HCT116 (cell line): ENCODE results near the gene FMC1. TPM values are rescaled to one million over a fixed set of nuclear protein-coding genes. Genes with fewer than 3 reads are reported as not detected.
A peak's percentile ranks its signal among the peaks of the same experiment; 100 is the strongest.

Source experiments
- ATAC-seq: fragments of 200-7000 bp; cut with Tn5 transposase; 2 replicates; pipeline ENCODE4 v1.9.1; 2020; ENCODE audit warnings: mild to moderate bottlenecking, moderate library complexity
- BruUV-seq: library from RNA; stranded (reverse); fragments of 400-500 nt; replicated peaks from 2 replicates; lab custom pipeline; 2021; lab: Mats Ljungman, UMichigan
- CTCF ChIA-PET: fragments of 300-600 bp; sonication (Branson Sonifier 250); formaldehyde crosslinking; loops from one replicate; lab custom pipeline; 2021; ENCODE audit warnings: antibody characterized with exemption; lab: Charles Lee
- POLR2A ChIA-PET: fragments of 300-600, 350-600 bp; sonication (Branson Sonifier 250); formaldehyde crosslinking; loops from one replicate; lab custom pipeline; 2021; ENCODE audit warnings: antibody characterized with exemption; lab: Charles Lee
- RAD21 ChIA-PET, 2 experiments: fragments of 300-600 bp; sonication (Branson Sonifier 250); formaldehyde crosslinking; loops; one replicate each; lab custom pipeline; 2023; ENCODE audit warnings: low total read pairs in 2 of 2; ENCODE audit not compliant: uncharacterized antibody in 2 of 2, unreplicated experiment in 2 of 2, low non-redundant PET in 1 of 2; lab: Charles Lee
- DNase-seq: peaks from one replicate; pipeline ENCODE4 v3.0.0-alpha.2; 2010; ENCODE audit warnings: low read depth, low spot score
- H2AFZ ChIP-seq: fragments of 200-600 bp; shearing (Covaris generic), sonication (generic); 2 replicates; pipeline ENCODE4 v1.6.1; 2017; ENCODE audit warnings: low read depth, mixed run types, mixed read lengths, antibody characterized with exemption, low read length; ENCODE audit not compliant: poor library complexity, severe bottlenecking
- H3K27ac ChIP-seq: 2 replicates; pipeline ENCODE4 v1.5.1; 2012; ENCODE audit warnings: low read depth, low read length
- H3K27me3 ChIP-seq: fragments of 200-600 bp; sonication (generic); 2 replicates; pipeline ENCODE4 v1.6.1; 2016; ENCODE audit warnings: mixed run types, low read length, mixed read lengths; ENCODE audit not compliant: insufficient read depth
- H3K36me3 ChIP-seq, 2 experiments: fragments of 200-500 bp in 1 of 2; fragments of 200-600 bp in 1 of 2; sonication (Bioruptor generic) in 1 of 2; sonication (generic) in 1 of 2; 2 replicates each; pipeline versions ENCODE4 v1.5.1 to v1.6.1; 2014 to 2016; ENCODE audit warnings: low read length in 2 of 2, inconsistent platforms in 1 of 2, mixed read lengths in 1 of 2, mixed run types in 1 of 2; ENCODE audit not compliant: insufficient read depth in 2 of 2, control insufficient read depth in 1 of 2
- H3K4me1 ChIP-seq, 2 experiments: fragments of 200-600 bp in 1 of 2; sonication (generic) in 1 of 2; 2 replicates each; pipeline versions ENCODE4 v1.5.1 to v1.6.1; 2012 to 2017; ENCODE audit warnings: low read length in 2 of 2, inconsistent platforms in 1 of 2, mild to moderate bottlenecking in 1 of 2, mixed read lengths in 1 of 2, mixed run types in 1 of 2, moderate library complexity in 1 of 2; ENCODE audit not compliant: insufficient read depth in 2 of 2, control insufficient read depth in 1 of 2
- H3K4me2 ChIP-seq: fragments of 200-600 bp; sonication (generic); 2 replicates; pipeline ENCODE4 v1.6.1; 2017; ENCODE audit warnings: mixed run types, low read length, mixed read lengths
- H3K4me3 ChIP-seq, 2 experiments: fragments of 200-600 bp in 1 of 2; sonication (generic) in 1 of 2; replicated peaks in 1 of 2; 2 replicates each; pipeline ENCODE4 v1.5.1; 2011 to 2016; ENCODE audit warnings: low read length in 2 of 2, control low read depth in 1 of 2, low read depth in 1 of 2, mild to moderate bottlenecking in 1 of 2, mixed read lengths in 1 of 2, mixed run types in 1 of 2
- H3K79me2 ChIP-seq: fragments of 200-600 bp; sonication (generic); 2 replicates; pipeline ENCODE4 v1.6.1; 2017; ENCODE audit warnings: mild to moderate bottlenecking, mixed run types, low read length, moderate library complexity, mixed read lengths; ENCODE audit not compliant: insufficient read depth
- H3K9ac ChIP-seq: fragments of 200-600 bp; sonication (generic); 2 replicates; pipeline ENCODE4 v1.6.1; 2016; ENCODE audit warnings: low read length, mixed read lengths
- H3K9me2 ChIP-seq: fragments of 200-600 bp; sonication (generic), shearing (Covaris generic); 2 replicates; pipeline ENCODE4 v1.6.1; 2017; ENCODE audit warnings: mixed run types, mild to moderate bottlenecking, moderate library complexity; ENCODE audit not compliant: insufficient read depth
- H3K9me3 ChIP-seq, 2 experiments: fragments of 200-500 bp in 1 of 2; fragments of 200-600 bp in 1 of 2; sonication (Bioruptor generic) in 1 of 2; sonication (generic) in 1 of 2; 2 replicates each; pipeline ENCODE4 v1.6.1; 2014 to 2017; ENCODE audit warnings: low read length in 2 of 2, mixed read lengths in 2 of 2, inconsistent platforms in 1 of 2, low read depth in 1 of 2, mild to moderate bottlenecking in 1 of 2, mixed run types in 1 of 2, moderate library complexity in 1 of 2; ENCODE audit not compliant: control insufficient read depth in 1 of 2, insufficient read depth in 1 of 2
- H4K20me1 ChIP-seq: fragments of 200-600 bp; sonication (generic), shearing (Covaris generic); 2 replicates; pipeline ENCODE4 v1.6.1; 2017; ENCODE audit warnings: mixed run types, mild to moderate bottlenecking, moderate library complexity; ENCODE audit not compliant: insufficient read depth
- CTCF ChIP-seq, 3 experiments: fragments of 200-600 bp in 1 of 3; sonication (generic) in 1 of 3; IDR thresholded peaks in 2 of 3; conservative IDR thresholded peaks in 1 of 3; 2 replicates each; pipeline ENCODE4 v1.5.1; 2012 to 2017; ENCODE audit warnings: low read depth in 2 of 3, low read length in 2 of 3, antibody characterized with exemption in 1 of 3, borderline replicate concordance in 1 of 3, control low read depth in 1 of 3, mild to moderate bottlenecking in 1 of 3, mixed read lengths in 1 of 3, mixed run types in 1 of 3, moderate library complexity in 1 of 3; ENCODE audit not compliant: insufficient read depth in 1 of 3
- ELF1 ChIP-seq: IDR thresholded peaks from 2 replicates; pipeline ENCODE4 v1.6.1; 2012; ENCODE audit warnings: low read depth, borderline replicate concordance
- EZH2 ChIP-seq: fragments of 200-600 bp; sonication (generic); IDR thresholded peaks from 2 replicates; pipeline ENCODE4 v1.6.1; 2017; ENCODE audit warnings: antibody characterized with exemption, mixed run types
- POLR2AphosphoS5 ChIP-seq: IDR thresholded peaks from 2 replicates; pipeline ENCODE4 v1.6.1; 2011; ENCODE audit warnings: mild to moderate bottlenecking, low read depth, low read length, moderate library complexity
- SP1 ChIP-seq: IDR thresholded peaks from 2 replicates; pipeline ENCODE4 v1.6.1; 2012; ENCODE audit warnings: low read depth
- SRF ChIP-seq: IDR thresholded peaks from 2 replicates; pipeline ENCODE4 v1.6.1; 2012; ENCODE audit warnings: low read depth
- TCF7L2 ChIP-seq: IDR thresholded peaks from 2 replicates; pipeline ENCODE4 v1.7.0; 2011; ENCODE audit warnings: borderline replicate concordance, inconsistent platforms; ENCODE audit not compliant: insufficient read depth, insufficient read length; ENCODE audit errors: extremely low read depth
- ZFX ChIP-seq: fragments of 450-650 bp; IDR thresholded peaks from 2 replicates; pipeline ENCODE4 v1.6.1; 2017
- ZNF274 ChIP-seq: fragments of 200-500 bp; sonication (Bioruptor generic); IDR thresholded peaks from 2 replicates; pipeline ENCODE4 v1.6.1; 2014; ENCODE audit warnings: mild to moderate bottlenecking, low read depth, low read length, inconsistent platforms
- intact Hi-C: fragments of 100-400 bp; cut with micrococcal nuclease; formaldehyde crosslinking; loops from 2 replicates; pipeline ENCODE4 v1.10.0; 2022
- total RNA-seq: library from RNA; stranded (reverse); gene quantifications from one replicate; pipeline ENCODE4 v1.2.1, GENCODE V29; 2021; ENCODE audit not compliant: unreplicated experiment

The FMC1 gene
- total RNA-seq, 1 experiment from 2014 or later: 19.4 TPM

- Histone ChIP-seq H2AFZ (no peak overlapping the region), H3K4me1 (peaks cover 16 to 22% of the 10 kb centered on the region in 2 experiments; a peak in 3 of 4 replicates), H3K79me2 (peaks cover 81% of the 10 kb centered on the region), H3K4me2 (peak overlapping the region; percentile 76), H3K27me3 (no peaks in the 10 kb centered on the region), H4K20me1 (peaks cover 19% of the 10 kb centered on the region; the same call in 1 of the 2 replicates), H3K4me3 (peak overlapping the region; percentile 67 to 91), H3K27ac (peak overlapping the region; percentile 98; the same call in 1 of the 2 replicates), H3K9me2 (no peaks in the 10 kb centered on the region), H3K9ac (peak overlapping the region; percentile 99), H3K36me3 (peaks cover 11 to 13% of the 10 kb centered on the region in 2 experiments), H3K9me3 (no peaks in the 10 kb centered on the region)
- no peak for TF ChIP-seq ELF1
- no peak for TF ChIP-seq EZH2
- no peak for TF ChIP-seq TCF7L2
- no peak for TF ChIP-seq ZFX
- no peak for TF ChIP-seq ZNF274
- no peak for TF ChIP-seq POLR2AphosphoS5
- TF ChIP-seq SRF: no peak
- TF ChIP-seq CTCF (IDR thresholded peaks at IDR 0.05 in 2 of 3, conservative IDR thresholded peaks at IDR 0.05 in 1 of 3; ENCODE audit: borderline replicate concordance in 1 of 3, insufficient read depth in 1 of 3, low read depth in 2 of 3, low read length in 2 of 3): no peak
- TF ChIP-seq SP1: no peak
- ATAC-seq (no peak), DNase-seq (no peak)
- intact Hi-C loops: no loop called here
- no TSS peak for BruUV-seq
- ChIA-PET POLR2A (no interaction called here), RAD21 (no interaction called here), CTCF (no interaction called here)
Measured at GRCh38 chr7:139361523-139361922, 20.4 kb downstream of the FMC1 start.
